Endometrial microvascular endothelial cells (primary cell): ENCODE results near the gene MAPK12. TPM values are rescaled to one million over a fixed set of nuclear protein-coding genes. Genes with fewer than 3 reads are reported as not detected.

Experiments
- in situ Hi-C: cut with HindIII; loops from 2 replicates; pipeline ENCODE4 v1.10.0; 2017; ENCODE audit warnings: low sequenced_read_pairs, low pct_unique_long_range_greater_than_20kb; ENCODE audit errors: inconsistent ontology term
- total RNA-seq: library from RNA; depleted of rRNA; stranded (reverse); fragments of >200 nt; gene quantifications from one replicate; pipeline ENCODE4 v1.2.3, GENCODE V29; 2015; ENCODE audit errors: inconsistent ontology term

MAPK12 gene
- total RNA-seq, 1 donor from 2014 or later: 50.4 TPM

GRCh38 chr22:50257451-50258360 lies 3.8 kb downstream of the MAPK12 start:
- in situ Hi-C loops: no loop called here

DNA sequence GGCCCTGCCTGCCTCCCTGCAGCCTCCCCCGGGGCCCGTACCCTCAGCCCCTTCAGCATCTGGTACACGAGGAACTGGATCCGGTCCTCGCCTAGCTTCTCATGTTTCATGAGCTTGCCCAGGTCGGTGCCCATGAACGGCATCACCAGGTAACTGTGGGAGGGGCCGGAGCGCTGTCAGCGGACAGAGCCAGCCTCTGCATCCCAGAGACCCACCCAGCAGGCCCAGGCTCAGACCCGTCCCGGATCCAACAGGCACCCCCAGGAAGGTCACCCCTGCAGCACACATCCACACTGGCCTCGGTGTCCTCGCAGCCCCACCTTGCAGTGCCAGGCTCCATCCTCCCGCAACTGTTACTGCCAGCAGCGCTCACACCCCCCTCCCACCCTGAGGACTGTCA lies 4.4 kb downstream of the MAPK12 start:
- in situ Hi-C loops: no loop called here

- in situ Hi-C loops: no loop called here
These were observed 5.1 kb downstream of the MAPK12 start for GRCh38 chr22:50256258-50256862.

DNA sequence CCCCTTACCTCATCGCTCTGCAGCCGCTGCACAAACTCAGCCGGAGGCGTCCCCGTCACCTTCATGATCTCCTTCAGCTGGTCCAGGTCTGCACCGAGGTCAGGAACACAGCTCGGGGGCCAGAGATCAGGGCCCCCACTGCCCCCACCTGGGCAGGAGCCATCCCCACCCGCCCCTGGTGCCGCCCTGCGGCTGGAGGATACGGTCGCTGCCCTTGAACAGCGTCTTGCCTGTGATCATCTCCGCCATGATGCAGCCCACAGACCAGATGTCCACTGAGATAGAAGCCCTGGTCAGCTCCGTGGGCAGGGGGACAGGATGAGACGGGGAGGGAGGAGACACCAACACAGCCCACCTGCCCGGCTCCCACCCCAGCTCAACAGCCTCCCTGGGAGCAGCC lies 5.9 kb downstream of the MAPK12 start:
- in situ Hi-C loops: no loop called here

DNA sequence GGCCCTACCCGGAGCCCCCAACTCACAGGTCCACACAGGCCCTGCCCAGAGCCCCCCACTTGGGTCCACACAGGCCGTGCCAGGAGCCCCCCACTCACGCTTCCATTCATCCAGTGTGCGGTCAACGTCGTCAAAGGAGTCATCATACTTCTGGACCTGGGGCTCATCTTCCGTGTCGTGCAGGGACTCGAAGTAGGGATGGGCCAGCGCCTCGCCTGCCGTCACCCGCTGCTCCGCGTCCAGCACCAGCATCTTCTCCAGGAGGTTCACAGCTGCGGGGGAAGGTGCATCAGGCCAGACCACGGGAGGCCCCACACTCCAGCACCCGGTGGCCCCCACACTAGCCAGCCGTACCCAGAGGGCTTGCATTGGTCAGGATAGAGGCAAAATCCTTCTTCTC lies 6.4 kb downstream of the MAPK12 start:
- in situ Hi-C loops: no loop called here

DNA sequence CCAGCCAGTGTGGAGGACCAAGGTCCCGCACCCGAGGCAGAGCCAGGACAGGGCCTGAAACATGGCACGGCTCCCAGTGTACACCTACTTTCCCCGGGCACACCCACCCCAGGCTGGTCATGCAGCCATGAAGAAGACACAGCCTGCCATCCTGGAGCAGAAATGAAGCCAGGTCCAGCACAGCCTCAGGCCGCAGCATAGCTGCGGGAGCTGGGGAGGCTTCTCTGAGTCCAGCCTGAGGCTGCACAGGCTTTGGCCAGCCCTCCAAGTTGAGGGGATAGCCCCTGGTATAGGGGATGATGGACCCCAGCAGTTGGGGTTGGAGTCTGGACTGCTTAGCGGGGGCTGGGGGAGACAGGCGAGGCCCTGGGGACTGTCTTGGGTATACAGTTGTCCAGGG lies 7.5 kb downstream of the MAPK12 start:
- in situ Hi-C loops: no loop called here

DNA sequence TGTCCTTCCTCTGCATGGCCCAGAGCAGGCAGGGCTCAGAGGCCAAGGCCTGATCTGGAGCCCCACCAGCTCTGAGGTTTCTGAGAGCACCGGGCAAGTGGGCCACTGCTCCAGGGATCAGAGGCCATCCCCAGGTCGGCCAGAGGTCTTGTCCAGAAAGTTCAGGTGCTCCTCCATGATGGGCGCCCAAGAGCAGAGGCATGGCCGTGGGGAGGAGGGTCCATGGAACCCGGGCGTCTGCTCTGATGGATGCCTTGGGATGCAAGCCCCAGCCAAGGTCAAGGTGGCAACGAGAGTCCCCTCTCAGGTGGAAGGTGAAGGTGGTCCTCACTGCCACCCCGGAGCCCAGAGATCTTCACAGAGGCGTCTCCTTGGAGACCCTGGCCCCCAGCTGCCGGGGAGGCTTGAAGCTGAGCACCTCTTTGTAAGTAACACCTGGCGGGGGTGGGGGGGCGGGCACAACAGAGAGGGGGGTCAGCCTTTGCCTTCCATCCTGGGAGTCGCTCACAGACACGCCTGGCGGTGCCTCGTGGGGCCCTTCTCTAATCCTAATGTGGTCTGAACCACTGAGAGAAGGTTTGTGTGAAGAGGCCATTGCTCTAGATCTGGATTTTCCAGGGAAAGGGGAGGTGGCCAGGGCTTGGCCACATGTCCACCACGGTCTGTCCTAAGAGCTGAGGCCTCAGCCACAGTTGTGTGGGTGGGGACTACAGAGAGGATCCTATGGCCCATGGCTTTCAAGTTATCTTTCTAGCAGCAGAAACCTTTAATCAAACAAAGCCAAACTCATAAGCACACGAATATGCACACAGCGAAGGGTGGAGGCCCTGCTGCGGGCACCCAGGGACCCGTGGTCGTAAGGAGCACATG lies 8.2 kb downstream of the MAPK12 start:
- in situ Hi-C loops: no loop called here

GRCh38 chr22:50252082-50253045 lies 9.1 kb downstream of the MAPK12 start:
- in situ Hi-C loops: no loop called here

DNA sequence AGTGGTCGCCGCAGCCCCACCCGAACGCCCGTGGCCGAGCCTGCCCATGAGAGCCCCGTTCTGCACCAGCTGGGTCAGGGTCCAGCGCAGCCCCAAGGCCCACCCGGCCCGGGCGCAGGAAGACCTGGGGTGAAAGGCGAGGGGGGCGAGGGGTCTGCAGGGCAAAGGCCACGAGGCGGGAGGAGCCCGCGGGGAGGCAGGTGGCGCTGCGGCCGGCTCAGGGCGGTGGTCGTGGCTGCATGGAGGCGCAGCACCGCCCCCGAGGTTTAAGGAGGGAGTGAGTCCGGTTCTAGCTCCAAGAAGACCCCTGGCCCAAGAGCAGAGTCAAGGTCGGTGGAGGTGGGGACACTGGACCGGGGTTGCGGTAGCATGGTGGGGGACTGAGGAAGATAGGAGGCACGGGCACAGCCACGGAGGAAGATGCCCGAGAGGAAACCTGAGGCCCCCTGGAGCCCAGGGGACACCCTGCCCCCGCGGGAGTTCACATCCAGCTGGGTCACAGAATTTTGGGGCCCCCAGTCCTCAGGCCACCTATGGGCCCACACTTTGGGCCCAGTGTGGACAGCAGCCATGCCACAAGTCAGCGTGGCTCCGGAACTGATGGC lies 9.9 kb downstream of the MAPK12 start:
- in situ Hi-C loops: no loop called here

DNA sequence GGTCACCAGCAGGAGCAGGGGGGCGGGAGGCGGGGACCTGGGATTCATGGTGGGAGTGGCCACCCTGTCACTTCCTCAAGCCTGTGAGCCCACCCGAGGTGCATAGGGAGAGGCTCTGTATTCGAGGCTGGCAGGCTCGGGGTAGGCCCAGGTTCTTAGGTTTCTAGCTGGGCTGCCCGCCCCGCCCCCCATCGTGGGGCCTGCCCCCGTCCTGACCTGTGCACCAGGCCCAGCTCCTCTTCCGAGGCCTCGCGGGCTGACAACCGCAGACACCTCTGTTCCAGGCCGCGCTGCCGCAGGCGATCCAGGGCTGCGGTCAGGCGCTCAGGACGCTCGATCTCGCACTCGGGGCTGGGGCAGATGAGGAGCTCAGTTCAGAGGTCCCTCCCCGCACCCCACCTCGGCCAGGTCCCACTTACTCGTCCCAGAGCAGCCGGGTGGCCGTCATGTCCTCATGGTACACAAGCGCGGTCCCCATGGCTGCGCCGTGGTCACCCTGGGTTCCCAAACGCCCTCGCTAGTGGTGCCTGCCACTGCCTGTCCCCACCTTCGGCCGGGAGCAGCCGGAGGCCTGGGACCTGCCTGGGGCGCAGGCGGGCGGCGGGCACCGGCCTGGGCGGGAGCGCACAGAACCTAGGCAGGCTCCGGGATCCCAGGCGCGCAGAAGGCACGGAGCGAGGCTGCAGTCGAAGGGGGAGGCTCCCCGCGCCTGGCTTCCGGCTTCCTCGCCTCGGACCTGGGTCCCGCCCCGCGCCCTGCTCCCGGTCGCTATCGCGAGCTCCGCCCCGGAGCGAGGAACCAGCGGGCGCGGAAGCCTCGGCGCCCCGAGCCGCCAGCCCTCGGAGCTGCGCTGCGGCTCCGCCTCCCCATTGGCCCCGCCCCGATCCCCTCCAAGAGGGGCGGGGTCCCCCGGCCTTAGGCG lies 10.7 kb downstream of the MAPK12 start, which contains the start of gene HDAC10:
TSS of gene HDAC10 (minus strand) at position 711 of the 922 bp plus-strand sequence. CDS start at position 478, 233 bp downstream.
- in situ Hi-C loops: no loop called here

DNA sequence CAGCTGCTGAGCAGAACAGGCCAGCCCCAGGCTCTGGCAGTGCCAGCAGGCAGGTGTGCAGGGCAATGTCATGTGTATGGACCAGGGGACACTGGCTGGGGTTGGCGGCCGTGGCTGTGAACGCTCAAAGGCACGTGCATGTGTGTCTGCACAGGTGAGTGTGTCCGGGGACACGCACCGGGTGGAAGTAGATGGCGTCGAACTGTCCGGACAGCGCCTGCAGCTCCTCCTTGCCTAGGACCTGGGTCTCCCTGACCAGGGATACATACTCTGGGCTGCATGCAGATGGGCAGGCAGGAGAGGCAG lies 11.3 kb downstream of the MAPK12 start:
- in situ Hi-C loops: no loop called here

DNA sequence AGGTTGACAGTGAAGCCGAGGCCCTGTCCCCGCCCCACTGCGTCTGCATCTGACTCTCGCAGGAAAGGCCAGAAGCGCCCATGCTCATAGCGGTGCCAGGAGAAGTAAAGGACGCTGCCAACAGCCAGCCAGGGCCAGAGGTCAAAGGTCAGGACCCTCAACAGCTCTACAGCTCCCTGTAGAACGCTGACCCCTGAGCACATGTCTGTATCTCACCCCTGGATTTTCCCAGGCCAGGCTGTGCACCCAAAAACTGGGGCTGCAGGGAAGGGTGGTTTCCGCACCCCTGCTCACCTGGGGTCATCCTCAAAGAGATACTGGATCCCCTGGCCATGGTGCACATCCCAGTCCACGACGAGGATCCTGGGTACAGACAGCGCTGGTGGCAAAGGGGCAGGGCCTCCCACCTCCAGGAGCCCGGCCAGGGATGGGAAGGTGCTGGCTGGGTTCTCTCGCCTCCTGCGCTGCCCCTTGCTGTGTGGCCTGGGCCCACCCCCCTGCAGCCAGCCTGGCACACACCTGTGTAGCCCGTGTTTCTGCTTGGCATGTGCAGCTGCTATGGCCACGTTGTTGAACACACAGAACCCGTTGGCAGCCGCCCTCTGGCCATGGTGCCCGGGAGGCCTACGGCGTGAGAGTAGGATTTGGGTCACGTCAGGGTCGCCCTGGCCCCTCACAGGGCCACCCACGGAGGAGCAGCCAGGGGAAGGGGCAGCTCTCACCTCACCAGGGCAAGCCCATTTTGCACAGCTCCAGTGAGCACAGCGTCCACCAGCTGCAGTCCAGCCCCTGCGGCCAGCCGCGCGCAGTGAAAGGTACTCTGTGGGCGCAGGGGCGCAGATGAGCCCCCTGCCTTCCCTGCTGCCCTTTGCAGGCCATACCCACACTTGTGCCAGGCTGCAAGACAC lies 11.9 kb downstream of the MAPK12 start:
- in situ Hi-C loops: no loop called here

DNA sequence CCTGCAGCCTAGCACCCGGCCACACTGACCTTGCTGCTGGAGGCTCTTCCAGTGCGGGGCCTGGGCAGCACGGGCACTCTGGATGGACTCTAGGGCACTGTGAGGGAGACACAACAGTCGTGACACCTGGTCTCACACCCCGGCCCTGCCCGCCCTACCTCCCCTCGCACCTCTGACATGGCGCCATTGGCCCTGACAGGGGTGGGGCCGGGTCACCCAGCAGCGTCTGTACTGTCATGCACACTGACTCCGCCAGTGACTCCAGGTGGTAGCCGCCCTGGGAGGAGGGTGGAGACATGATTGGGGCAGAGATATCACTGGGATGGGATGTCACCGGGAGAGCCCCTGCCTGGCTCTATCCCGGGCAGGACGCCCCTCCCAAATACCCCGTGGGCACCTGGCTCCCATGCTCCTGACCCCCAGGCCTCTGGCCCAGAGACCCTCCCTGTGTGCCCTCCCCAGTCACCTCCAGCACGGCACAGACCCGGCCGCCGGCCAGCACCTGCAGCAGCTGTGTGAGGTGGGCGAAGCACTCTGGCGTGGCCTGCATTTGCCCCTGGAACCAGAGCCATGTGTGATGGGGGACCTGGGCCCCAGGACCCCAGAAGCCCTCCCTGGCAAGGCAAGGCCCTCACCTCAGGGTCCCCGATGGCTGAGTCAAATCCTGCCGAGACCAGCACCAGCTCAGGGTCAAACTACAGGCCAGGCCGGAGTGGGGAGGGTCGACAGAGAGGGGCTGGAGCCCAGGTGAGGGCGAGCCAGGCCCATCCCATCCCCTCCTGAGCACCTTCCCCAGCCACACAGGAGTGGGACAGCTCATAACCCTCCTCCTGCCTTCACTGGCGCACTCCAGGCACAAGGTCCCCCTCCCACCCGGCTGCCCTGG lies 13.0 kb downstream of the MAPK12 start:
- in situ Hi-C loops: no loop called here

DNA sequence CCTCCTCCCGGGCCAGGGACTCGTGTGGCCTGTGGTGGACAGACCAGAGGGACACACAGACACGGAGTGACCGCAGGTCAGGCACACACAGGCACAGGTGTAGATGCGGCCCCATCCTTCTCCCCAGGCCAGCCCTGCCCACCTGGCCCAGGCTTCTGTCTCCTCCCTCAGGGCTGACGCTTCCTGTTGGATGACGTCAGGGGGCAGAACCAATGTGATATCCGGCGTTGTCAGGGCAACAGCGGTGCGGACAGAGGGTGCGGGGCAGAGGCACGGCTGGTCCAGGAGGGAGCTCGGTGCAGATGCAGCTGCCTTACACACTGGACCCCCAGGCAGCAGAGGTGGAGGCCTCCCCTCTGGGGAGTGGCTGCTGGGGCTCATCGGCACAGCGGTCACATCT lies 13.7 kb downstream of the MAPK12 start:
- in situ Hi-C loops: no loop called here
